HepG2 (cell line): Measurements from ENCODE around the gene P3H4. TPM values are rescaled to one million over a fixed set of nuclear protein-coding genes. Genes with fewer than 3 reads are reported as not detected.

Experiments
- ARNT2 ChIP-seq: sonication (generic); formaldehyde crosslinking; IDR thresholded peaks from 2 replicates; pipeline ENCODE4 v1.8.0; 2022; ENCODE audit warnings: mild to moderate bottlenecking, low read depth, missing genetic modification reagents, moderate library complexity
- CREM ChIP-seq, 2 experiments: sonication (generic) in 1 of 2; formaldehyde crosslinking in 1 of 2; IDR thresholded peaks; 2 replicates each; pipeline versions ENCODE4 v1.4.0 to v1.6.1; 2016 to 2020; ENCODE audit warnings: antibody characterized with exemption in 1 of 2, mild to moderate bottlenecking in 1 of 2, missing genetic modification reagents in 1 of 2
- FOXM1 ChIP-seq: sonication (generic); formaldehyde crosslinking; IDR thresholded peaks from 2 replicates; pipeline ENCODE4 v1.5.0; 2020; ENCODE audit warnings: missing genetic modification reagents
- MYNN ChIP-seq: sonication (generic); formaldehyde crosslinking; IDR thresholded peaks from 2 replicates; pipeline ENCODE4 v1.4.0; 2020; ENCODE audit warnings: mild to moderate bottlenecking, low read depth, missing genetic modification reagents
- NKX3-1 ChIP-seq: sonication (generic); formaldehyde crosslinking; IDR thresholded peaks from 2 replicates; pipeline ENCODE4 v1.5.0; 2020; ENCODE audit warnings: missing genetic modification reagents
- PITX1 ChIP-seq: sonication (generic); formaldehyde crosslinking; IDR thresholded peaks from 2 replicates; pipeline ENCODE4 v1.5.1; 2020; ENCODE audit warnings: mild to moderate bottlenecking, missing genetic modification reagents
- SP5 ChIP-seq: IDR thresholded peaks from 2 replicates; pipeline ENCODE4 v1.6.1; 2016; ENCODE audit warnings: low read depth, borderline replicate concordance
- ZFP36 ChIP-seq: fragments of 150-350 bp; IDR thresholded peaks from 2 replicates; pipeline ENCODE4 v1.6.1; 2018; ENCODE audit warnings: borderline replicate concordance, low read length, low read depth; ENCODE audit not compliant: partially characterized antibody
- ZNF703 ChIP-seq: sonication (generic); formaldehyde crosslinking; IDR thresholded peaks from 2 replicates; pipeline ENCODE4 v1.5.1; 2020; ENCODE audit warnings: missing genetic modification reagents, mild to moderate bottlenecking, moderate library complexity, borderline replicate concordance
- polyA plus RNA-seq, 8 experiments: library from polyadenylated mRNA; depleted of rRNA in 3 of 8; stranded (reverse) in 7 of 8; unstranded in 1 of 8; fragments of >200 nt; fragmentation: Illumina TruSeq in 4 of 8; extraction: Trizol in 4 of 8; gene quantifications; 2 replicates each; pipeline versions ENCODE4 v1.2.1 to v1.2.3, GENCODE V29; 2011 to 2016; ENCODE audit warnings: low read depth in 4 of 8, missing spikeins in 1 of 8, mixed read lengths in 1 of 8; ENCODE audit not compliant: insufficient read depth in 1 of 8
- total RNA-seq, 5 experiments: library from RNA; depleted of rRNA; stranded (reverse); fragments of >200 nt; fragmentation: Illumina TruSeq; extraction: Trizol; gene quantifications; 2 replicates each; pipeline ENCODE4 v1.2.3, GENCODE V29; 2016; ENCODE audit warnings: low read depth in 1 of 5
- TF ChIP-seq, protein P1 (sequence below): IDR thresholded peaks from 2 replicates; pipeline ENCODE4 v1.6.1; 2016; ENCODE audit warnings: missing compliant biosample characterization, missing genetic modification reagents, borderline replicate concordance
- TF ChIP-seq, protein P2 (sequence below): sonication (generic); formaldehyde crosslinking; IDR thresholded peaks from 2 replicates; pipeline ENCODE4 v1.8.0; 2022; ENCODE audit warnings: mild to moderate bottlenecking, missing genetic modification reagents
- TF ChIP-seq, protein P3 (sequence below): sonication (generic); formaldehyde crosslinking; IDR thresholded peaks from 2 replicates; pipeline ENCODE4 v1.4.0; 2020; ENCODE audit warnings: missing genetic modification reagents
- TF ChIP-seq, protein P4 (sequence below): sonication (generic); formaldehyde crosslinking; IDR thresholded peaks from 2 replicates; pipeline ENCODE4 v1.4.0; 2020; ENCODE audit warnings: mild to moderate bottlenecking, missing genetic modification reagents
- TF ChIP-seq, protein P5 (sequence below): sonication (generic); formaldehyde crosslinking; IDR thresholded peaks from 2 replicates; pipeline ENCODE4 v1.9.0; 2021; ENCODE audit warnings: missing genetic modification reagents, mild to moderate bottlenecking, borderline replicate concordance
- TF ChIP-seq, protein P6 (sequence below): sonication (generic); formaldehyde crosslinking; IDR thresholded peaks from 2 replicates; pipeline ENCODE4 v1.5.1; 2020; ENCODE audit warnings: missing genetic modification reagents, mild to moderate bottlenecking, borderline replicate concordance
- TF ChIP-seq, protein P7 (sequence below): sonication (generic); formaldehyde crosslinking; IDR thresholded peaks from 2 replicates; pipeline ENCODE4 v1.4.0; 2020; ENCODE audit warnings: missing genetic modification reagents

The P3H4 gene
- total and polyA plus RNA-seq, 2 of the 13 experiments (the other 11 are each of a cell fraction or from before 2014, with no cell fraction given): 37.1 to 50.6 TPM

DNA sequence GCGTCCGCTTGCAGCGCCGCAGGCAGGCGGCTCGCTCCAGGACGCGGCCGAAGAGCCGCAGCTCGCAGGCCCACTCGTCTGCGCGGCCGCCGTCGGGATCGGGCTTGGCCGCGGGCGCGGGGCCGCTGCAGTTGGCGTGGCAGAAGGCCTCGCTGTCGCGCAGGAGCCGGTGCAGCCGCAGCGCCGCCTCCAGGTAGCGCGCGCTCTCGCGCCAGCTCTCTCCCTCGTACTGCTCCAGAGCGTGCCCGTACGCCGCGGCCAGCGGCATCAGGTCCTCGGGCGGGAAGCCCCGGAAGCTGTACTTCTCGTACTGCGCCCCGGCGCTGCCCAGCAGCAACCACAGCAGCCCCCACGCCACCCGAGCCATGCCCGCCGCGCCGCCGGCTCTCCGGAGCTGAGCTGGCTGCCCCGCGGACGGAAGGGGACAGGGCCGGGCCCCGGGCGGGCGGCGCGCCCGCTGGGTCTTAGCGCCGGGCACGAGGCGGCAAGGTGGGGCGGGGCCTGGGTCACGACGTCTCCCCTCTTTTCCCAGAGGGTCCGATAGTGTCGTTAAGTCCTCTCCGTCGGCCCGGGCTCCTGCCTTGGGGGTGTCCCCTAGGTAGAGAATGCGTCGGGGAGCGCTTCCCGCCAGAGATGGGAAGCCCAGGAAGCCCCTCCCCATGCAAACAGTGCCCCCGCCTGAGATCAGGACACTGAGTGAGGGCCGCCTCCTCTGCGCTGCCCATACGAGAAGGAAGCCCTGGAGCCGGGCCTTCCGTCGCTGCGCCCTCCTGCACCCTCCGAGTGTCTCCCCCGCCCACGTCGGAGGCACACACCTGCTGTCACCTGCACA, at the start of gene P3H4 (continued):
- TF ChIP-seq, protein P1, sequence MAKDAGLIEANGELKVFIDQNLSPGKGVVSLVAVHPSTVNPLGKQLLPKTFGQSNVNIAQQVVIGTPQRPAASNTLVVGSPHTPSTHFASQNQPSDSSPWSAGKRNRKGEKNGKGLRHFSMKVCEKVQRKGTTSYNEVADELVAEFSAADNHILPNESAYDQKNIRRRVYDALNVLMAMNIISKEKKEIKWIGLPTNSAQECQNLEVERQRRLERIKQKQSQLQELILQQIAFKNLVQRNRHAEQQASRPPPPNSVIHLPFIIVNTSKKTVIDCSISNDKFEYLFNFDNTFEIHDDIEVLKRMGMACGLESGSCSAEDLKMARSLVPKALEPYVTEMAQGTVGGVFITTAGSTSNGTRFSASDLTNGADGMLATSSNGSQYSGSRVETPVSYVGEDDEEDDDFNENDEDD (CRISPR knock-in tag): peak; percentile 74; the same call in 1 of the 2 replicates
- TF ChIP-seq MYNN (CRISPR knock-in tag) (no peak), SP5 (CRISPR knock-in tag) (peak; percentile 34; the same call in 1 of the 2 replicates), ZNF703 (CRISPR knock-in tag) (no peak), ZFP36 (no peak), ARNT2 (CRISPR knock-in tag) (peak; percentile 98), NKX3-1 (peak; percentile 81), FOXM1 (CRISPR knock-in tag) (no peak), CREM (IDR thresholded peaks at IDR 0.05) (no peak), CREM (CRISPR knock-in tag; IDR thresholded peaks at IDR 0.05) (no peak), PITX1 (CRISPR knock-in tag) (no peak; the same call in 1 of the 2 replicates)
- TF ChIP-seq, protein P2, sequence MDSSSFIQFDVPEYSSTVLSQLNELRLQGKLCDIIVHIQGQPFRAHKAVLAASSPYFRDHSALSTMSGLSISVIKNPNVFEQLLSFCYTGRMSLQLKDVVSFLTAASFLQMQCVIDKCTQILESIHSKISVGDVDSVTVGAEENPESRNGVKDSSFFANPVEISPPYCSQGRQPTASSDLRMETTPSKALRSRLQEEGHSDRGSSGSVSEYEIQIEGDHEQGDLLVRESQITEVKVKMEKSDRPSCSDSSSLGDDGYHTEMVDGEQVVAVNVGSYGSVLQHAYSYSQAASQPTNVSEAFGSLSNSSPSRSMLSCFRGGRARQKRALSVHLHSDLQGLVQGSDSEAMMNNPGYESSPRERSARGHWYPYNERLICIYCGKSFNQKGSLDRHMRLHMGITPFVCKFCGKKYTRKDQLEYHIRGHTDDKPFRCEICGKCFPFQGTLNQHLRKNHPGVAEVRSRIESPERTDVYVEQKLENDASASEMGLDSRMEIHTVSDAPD (CRISPR knock-in tag): no peak; the same call in 1 of the 2 replicates
- TF ChIP-seq, protein P3, sequence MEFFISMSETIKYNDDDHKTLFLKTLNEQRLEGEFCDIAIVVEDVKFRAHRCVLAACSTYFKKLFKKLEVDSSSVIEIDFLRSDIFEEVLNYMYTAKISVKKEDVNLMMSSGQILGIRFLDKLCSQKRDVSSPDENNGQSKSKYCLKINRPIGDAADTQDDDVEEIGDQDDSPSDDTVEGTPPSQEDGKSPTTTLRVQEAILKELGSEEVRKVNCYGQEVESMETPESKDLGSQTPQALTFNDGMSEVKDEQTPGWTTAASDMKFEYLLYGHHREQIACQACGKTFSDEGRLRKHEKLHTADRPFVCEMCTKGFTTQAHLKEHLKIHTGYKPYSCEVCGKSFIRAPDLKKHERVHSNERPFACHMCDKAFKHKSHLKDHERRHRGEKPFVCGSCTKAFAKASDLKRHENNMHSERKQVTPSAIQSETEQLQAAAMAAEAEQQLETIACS (CRISPR knock-in tag): peak; percentile 89
- TF ChIP-seq, protein P4, sequence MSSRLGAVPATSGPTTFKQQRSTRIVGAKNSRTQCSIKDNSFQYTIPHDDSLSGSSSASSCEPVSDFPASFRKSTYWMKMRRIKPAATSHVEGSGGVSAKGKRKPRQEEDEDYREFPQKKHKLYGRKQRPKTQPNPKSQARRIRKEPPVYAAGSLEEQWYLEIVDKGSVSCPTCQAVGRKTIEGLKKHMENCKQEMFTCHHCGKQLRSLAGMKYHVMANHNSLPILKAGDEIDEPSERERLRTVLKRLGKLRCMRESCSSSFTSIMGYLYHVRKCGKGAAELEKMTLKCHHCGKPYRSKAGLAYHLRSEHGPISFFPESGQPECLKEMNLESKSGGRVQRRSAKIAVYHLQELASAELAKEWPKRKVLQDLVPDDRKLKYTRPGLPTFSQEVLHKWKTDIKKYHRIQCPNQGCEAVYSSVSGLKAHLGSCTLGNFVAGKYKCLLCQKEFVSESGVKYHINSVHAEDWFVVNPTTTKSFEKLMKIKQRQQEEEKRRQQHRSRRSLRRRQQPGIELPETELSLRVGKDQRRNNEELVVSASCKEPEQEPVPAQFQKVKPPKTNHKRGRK (CRISPR knock-in tag): no peak
- TF ChIP-seq, protein P5, sequence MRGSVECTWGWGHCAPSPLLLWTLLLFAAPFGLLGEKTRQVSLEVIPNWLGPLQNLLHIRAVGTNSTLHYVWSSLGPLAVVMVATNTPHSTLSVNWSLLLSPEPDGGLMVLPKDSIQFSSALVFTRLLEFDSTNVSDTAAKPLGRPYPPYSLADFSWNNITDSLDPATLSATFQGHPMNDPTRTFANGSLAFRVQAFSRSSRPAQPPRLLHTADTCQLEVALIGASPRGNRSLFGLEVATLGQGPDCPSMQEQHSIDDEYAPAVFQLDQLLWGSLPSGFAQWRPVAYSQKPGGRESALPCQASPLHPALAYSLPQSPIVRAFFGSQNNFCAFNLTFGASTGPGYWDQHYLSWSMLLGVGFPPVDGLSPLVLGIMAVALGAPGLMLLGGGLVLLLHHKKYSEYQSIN (CRISPR knock-in tag): no peak
- TF ChIP-seq, protein P6, sequence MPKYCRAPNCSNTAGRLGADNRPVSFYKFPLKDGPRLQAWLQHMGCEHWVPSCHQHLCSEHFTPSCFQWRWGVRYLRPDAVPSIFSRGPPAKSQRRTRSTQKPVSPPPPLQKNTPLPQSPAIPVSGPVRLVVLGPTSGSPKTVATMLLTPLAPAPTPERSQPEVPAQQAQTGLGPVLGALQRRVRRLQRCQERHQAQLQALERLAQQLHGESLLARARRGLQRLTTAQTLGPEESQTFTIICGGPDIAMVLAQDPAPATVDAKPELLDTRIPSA (CRISPR knock-in tag): no peak
- TF ChIP-seq, protein P7, sequence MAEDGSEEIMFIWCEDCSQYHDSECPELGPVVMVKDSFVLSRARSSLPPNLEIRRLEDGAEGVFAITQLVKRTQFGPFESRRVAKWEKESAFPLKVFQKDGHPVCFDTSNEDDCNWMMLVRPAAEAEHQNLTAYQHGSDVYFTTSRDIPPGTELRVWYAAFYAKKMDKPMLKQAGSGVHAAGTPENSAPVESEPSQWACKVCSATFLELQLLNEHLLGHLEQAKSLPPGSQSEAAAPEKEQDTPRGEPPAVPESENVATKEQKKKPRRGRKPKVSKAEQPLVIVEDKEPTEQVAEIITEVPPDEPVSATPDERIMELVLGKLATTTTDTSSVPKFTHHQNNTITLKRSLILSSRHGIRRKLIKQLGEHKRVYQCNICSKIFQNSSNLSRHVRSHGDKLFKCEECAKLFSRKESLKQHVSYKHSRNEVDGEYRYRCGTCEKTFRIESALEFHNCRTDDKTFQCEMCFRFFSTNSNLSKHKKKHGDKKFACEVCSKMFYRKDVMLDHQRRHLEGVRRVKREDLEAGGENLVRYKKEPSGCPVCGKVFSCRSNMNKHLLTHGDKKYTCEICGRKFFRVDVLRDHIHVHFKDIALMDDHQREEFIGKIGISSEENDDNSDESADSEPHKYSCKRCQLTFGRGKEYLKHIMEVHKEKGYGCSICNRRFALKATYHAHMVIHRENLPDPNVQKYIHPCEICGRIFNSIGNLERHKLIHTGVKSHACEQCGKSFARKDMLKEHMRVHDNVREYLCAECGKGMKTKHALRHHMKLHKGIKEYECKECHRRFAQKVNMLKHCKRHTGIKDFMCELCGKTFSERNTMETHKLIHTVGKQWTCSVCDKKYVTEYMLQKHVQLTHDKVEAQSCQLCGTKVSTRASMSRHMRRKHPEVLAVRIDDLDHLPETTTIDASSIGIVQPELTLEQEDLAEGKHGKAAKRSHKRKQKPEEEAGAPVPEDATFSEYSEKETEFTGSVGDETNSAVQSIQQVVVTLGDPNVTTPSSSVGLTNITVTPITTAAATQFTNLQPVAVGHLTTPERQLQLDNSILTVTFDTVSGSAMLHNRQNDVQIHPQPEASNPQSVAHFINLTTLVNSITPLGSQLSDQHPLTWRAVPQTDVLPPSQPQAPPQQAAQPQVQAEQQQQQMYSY: peak; percentile 49; the same call in 1 of the 2 replicates
